ENCODE results near the gene COL28A1.

Gene COL28A1

DNA sequence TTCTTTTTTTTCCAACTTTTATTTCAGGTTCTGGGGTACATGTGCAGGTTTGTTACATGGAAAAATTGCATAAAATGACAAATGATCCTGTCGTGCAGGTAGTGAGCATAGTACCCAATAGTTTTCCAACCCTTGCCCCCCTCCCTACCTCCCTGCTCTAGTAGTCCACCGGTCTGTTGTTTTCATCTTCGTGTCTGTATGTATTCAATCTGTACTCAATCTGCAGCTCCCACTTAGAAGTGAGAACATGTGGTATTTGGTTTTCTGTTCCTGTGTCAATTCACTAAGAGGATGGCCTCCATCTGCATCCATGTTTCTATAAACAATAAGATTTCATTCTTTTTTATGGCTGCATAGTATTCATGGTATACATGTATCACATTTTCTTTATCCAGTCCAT, 202.1 kb downstream of the COL28A1 start:
- no peak overlapping the region for H3K9ac ChIP-seq (ENCODE audit: insufficient read length, low read depth)
- no peaks in the 10 kb centered on the region for H3K36me3 ChIP-seq (ENCODE audit: insufficient read depth, insufficient read length, low read length)
- no peak overlapping the region for H3K4me3 ChIP-seq (ENCODE audit: insufficient read length, low read depth)
- no peak for TF ChIP-seq ZNF274 (IDR thresholded peaks at IDR 0.05; ENCODE audit: low read depth, low read length)
- TF ChIP-seq SUZ12 (IDR thresholded peaks at IDR 0.05; ENCODE audit: extremely low read depth, insufficient read depth, insufficient read length), result no peak
- no peak for TF ChIP-seq YY1 (IDR thresholded peaks at IDR 0.05; ENCODE audit: insufficient read depth, insufficient read length)
- no peaks in the 10 kb centered on the region for H3K9me3 ChIP-seq (ENCODE audit: insufficient read depth, low read length)
- H3K27me3 ChIP-seq (ENCODE audit: insufficient read depth, insufficient read length), result no peaks in the 10 kb centered on the region
- DNase-seq (ENCODE audit: low read depth, low spot score), result no peak
- no peaks in the 10 kb centered on the region for H3K4me1 ChIP-seq (ENCODE audit: insufficient read depth, insufficient read length)

DNA sequence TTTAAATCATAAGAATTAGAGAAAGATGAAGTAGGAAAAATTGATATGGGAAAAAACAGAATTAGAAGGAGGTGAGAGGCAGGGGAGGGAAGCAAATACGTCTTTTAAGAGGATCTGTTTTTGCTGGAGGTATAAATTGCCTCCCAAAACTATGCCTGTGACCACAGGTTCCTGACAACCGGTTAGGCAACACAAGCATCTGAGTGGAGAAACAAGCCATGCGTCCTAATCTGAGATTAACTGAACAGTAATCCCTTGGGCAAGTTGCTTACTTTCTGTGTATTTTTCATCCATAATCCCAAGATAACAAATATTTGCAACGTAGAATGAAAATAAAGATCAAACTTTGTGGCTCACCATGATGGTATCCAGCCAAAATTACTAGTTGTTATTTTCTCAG, 204.2 kb downstream of the COL28A1 start:
- Histone ChIP-seq H3K36me3 (ENCODE audit: insufficient read depth, insufficient read length, low read length) (no peaks in the 10 kb centered on the region), H3K9ac (ENCODE audit: insufficient read length, low read depth) (no peak overlapping the region), H3K4me3 (ENCODE audit: insufficient read length, low read depth) (no peak overlapping the region), H3K9me3 (ENCODE audit: insufficient read depth, low read length) (no peaks in the 10 kb centered on the region), H3K4me1 (ENCODE audit: insufficient read depth, insufficient read length) (no peaks in the 10 kb centered on the region), H3K27me3 (ENCODE audit: insufficient read depth, insufficient read length) (no peaks in the 10 kb centered on the region)
- TF ChIP-seq SUZ12 (IDR thresholded peaks at IDR 0.05; ENCODE audit: extremely low read depth, insufficient read depth, insufficient read length), result no peak
- no peak for TF ChIP-seq ZNF274 (IDR thresholded peaks at IDR 0.05; ENCODE audit: low read depth, low read length)
- no peak for TF ChIP-seq YY1 (IDR thresholded peaks at IDR 0.05; ENCODE audit: insufficient read depth, insufficient read length)
- DNase-seq (ENCODE audit: low read depth, low spot score), result no peak

GRCh38 chr7:7330997-7331396, 204.7 kb downstream of the COL28A1 start:
- Histone ChIP-seq H3K4me3 (ENCODE audit: insufficient read length, low read depth) (no peak overlapping the region), H3K36me3 (ENCODE audit: insufficient read depth, insufficient read length, low read length) (no peaks in the 10 kb centered on the region), H3K4me1 (ENCODE audit: insufficient read depth, insufficient read length) (no peaks in the 10 kb centered on the region), H3K27me3 (ENCODE audit: insufficient read depth, insufficient read length) (no peaks in the 10 kb centered on the region), H3K9ac (ENCODE audit: insufficient read length, low read depth) (no peak overlapping the region), H3K9me3 (ENCODE audit: insufficient read depth, low read length) (no peaks in the 10 kb centered on the region)
- DNase-seq (ENCODE audit: low read depth, low spot score), result no peak
- TF ChIP-seq ZNF274 (IDR thresholded peaks at IDR 0.05; ENCODE audit: low read depth, low read length) (no peak), SUZ12 (IDR thresholded peaks at IDR 0.05; ENCODE audit: extremely low read depth, insufficient read depth, insufficient read length) (no peak), YY1 (IDR thresholded peaks at IDR 0.05; ENCODE audit: insufficient read depth, insufficient read length) (no peak)

DNA sequence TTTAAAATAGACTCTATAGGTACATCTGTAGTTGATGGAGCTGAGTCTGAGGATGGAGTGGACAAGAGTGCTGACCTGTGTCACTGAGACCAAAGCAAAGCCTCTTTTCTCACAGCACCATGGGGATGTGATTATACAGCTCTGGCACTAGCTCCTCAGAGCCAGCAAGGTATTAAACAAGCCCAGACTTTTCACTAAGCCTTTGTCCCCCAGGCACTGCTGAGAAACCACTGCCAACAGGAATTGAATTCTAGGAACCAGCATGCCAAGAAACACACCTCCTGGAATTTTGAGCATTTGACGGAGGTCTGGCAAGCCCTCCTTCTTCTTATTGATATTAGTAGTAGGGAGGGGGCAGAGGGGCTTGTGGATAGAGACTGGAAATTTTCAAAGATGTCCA, 206.3 kb downstream of the COL28A1 start:
- H3K4me1 ChIP-seq (ENCODE audit: insufficient read depth, insufficient read length), result no peaks in the 10 kb centered on the region
- no peaks in the 10 kb centered on the region for H3K9me3 ChIP-seq (ENCODE audit: insufficient read depth, low read length)
- no peak for DNase-seq (ENCODE audit: low read depth, low spot score)
- no peaks in the 10 kb centered on the region for H3K36me3 ChIP-seq (ENCODE audit: insufficient read depth, insufficient read length, low read length)
- TF ChIP-seq SUZ12 (IDR thresholded peaks at IDR 0.05; ENCODE audit: extremely low read depth, insufficient read depth, insufficient read length) (no peak), YY1 (IDR thresholded peaks at IDR 0.05; ENCODE audit: insufficient read depth, insufficient read length) (no peak), ZNF274 (IDR thresholded peaks at IDR 0.05; ENCODE audit: low read depth, low read length) (no peak)
- H3K27me3 ChIP-seq (ENCODE audit: insufficient read depth, insufficient read length), result no peaks in the 10 kb centered on the region
- H3K4me3 ChIP-seq (ENCODE audit: insufficient read length, low read depth), result no peak overlapping the region
- no peak overlapping the region for H3K9ac ChIP-seq (ENCODE audit: insufficient read length, low read depth)

GRCh38 chr7:7327423-7327822, 208.2 kb downstream of the COL28A1 start:
- Histone ChIP-seq H3K9ac (ENCODE audit: insufficient read length, low read depth) (no peak overlapping the region), H3K36me3 (ENCODE audit: insufficient read depth, insufficient read length, low read length) (no peaks in the 10 kb centered on the region), H3K27me3 (ENCODE audit: insufficient read depth, insufficient read length) (no peaks in the 10 kb centered on the region), H3K9me3 (ENCODE audit: insufficient read depth, low read length) (no peaks in the 10 kb centered on the region), H3K4me1 (ENCODE audit: insufficient read depth, insufficient read length) (no peaks in the 10 kb centered on the region), H3K4me3 (ENCODE audit: insufficient read length, low read depth) (no peak overlapping the region)
- no peak for DNase-seq (ENCODE audit: low read depth, low spot score)
- TF ChIP-seq SUZ12 (IDR thresholded peaks at IDR 0.05; ENCODE audit: extremely low read depth, insufficient read depth, insufficient read length), result no peak

DNA sequence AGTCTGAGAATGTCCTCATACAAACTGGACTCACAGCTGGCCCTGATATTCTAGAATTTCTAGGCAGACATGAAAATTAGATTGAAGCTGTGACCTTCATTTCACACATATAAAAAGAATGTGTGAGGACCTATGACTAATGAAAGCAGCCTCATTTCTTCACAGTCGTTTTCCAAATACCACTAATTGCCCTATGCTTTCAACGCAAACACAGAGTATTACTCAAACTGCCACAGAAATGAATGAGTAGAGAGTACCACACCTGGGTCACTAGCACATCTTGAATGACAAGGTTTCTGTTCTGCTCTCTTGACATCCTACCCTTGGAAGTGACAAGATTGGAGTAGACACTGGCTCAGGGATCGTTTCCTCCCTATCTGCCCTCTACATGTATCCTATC, 211.0 kb downstream of the COL28A1 start:
- H3K36me3 ChIP-seq (ENCODE audit: insufficient read depth, insufficient read length, low read length), result no peaks in the 10 kb centered on the region
- no peak overlapping the region for H3K4me3 ChIP-seq (ENCODE audit: insufficient read length, low read depth)
- H3K9me3 ChIP-seq (ENCODE audit: insufficient read depth, low read length), result no peaks in the 10 kb centered on the region
- TF ChIP-seq SUZ12 (IDR thresholded peaks at IDR 0.05; ENCODE audit: extremely low read depth, insufficient read depth, insufficient read length) (no peak), ZNF274 (IDR thresholded peaks at IDR 0.05; ENCODE audit: low read depth, low read length) (no peak), YY1 (IDR thresholded peaks at IDR 0.05; ENCODE audit: insufficient read depth, insufficient read length) (no peak)
- no peaks in the 10 kb centered on the region for H3K27me3 ChIP-seq (ENCODE audit: insufficient read depth, insufficient read length)
- no peak overlapping the region for H3K9ac ChIP-seq (ENCODE audit: insufficient read length, low read depth)
- DNase-seq (ENCODE audit: low read depth, low spot score), result no peak
- no peaks in the 10 kb centered on the region for H3K4me1 ChIP-seq (ENCODE audit: insufficient read depth, insufficient read length)

DNA sequence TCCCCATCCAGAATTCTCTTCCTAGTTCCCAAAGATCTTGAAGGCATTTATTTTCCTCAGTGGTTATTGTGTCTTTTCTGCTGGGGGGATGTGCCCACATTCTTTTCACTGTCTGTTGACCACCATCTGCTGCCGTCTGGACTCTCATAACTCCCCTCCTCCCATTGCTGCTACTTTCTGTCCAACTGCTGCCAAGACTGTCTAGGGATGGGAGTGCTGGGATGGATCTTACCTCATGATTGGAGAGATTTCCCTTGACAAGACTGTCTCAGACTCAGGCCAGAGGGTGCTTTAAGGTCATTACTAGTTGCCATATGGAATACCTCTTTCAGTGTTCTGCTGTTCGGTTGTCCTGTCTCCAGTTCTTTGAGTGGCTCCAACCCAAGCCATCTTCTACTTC, 211.8 kb downstream of the COL28A1 start:
- Histone ChIP-seq H3K4me1 (ENCODE audit: insufficient read depth, insufficient read length) (no peaks in the 10 kb centered on the region), H3K36me3 (ENCODE audit: insufficient read depth, insufficient read length, low read length) (no peaks in the 10 kb centered on the region), H3K27me3 (ENCODE audit: insufficient read depth, insufficient read length) (no peaks in the 10 kb centered on the region), H3K4me3 (ENCODE audit: insufficient read length, low read depth) (no peak overlapping the region), H3K9me3 (ENCODE audit: insufficient read depth, low read length) (no peaks in the 10 kb centered on the region), H3K9ac (ENCODE audit: insufficient read length, low read depth) (no peak overlapping the region)
- TF ChIP-seq SUZ12 (IDR thresholded peaks at IDR 0.05; ENCODE audit: extremely low read depth, insufficient read depth, insufficient read length) (no peak), YY1 (IDR thresholded peaks at IDR 0.05; ENCODE audit: insufficient read depth, insufficient read length) (no peak)
- no peak for DNase-seq (ENCODE audit: low read depth, low spot score)

DNA sequence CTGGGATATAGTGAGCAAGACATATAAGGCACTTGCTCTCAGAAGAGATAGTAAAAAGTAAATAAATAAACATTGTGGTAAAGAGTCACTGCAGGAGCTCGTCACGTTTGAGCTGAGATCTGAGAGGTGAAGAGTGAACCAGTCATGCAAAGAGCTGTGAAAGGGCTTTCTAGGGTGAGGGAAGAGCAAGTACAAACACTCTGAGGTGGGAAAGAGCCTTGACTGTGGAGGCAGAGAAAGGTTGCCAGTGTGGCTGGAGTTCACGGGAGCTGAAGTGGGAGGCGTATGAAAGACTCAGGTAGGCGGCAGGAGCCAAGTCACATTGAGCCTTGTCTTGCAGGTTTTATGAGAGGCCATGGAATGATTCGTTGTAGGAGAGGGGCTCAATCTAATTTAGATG, 212.3 kb downstream of the COL28A1 start:
- no peak for DNase-seq (ENCODE audit: low read depth, low spot score)
- no peaks in the 10 kb centered on the region for H3K36me3 ChIP-seq (ENCODE audit: insufficient read depth, insufficient read length, low read length)
- TF ChIP-seq YY1 (IDR thresholded peaks at IDR 0.05; ENCODE audit: insufficient read depth, insufficient read length) (no peak), ZNF274 (IDR thresholded peaks at IDR 0.05; ENCODE audit: low read depth, low read length) (no peak), SUZ12 (IDR thresholded peaks at IDR 0.05; ENCODE audit: extremely low read depth, insufficient read depth, insufficient read length) (no peak)
- H3K27me3 ChIP-seq (ENCODE audit: insufficient read depth, insufficient read length), result no peaks in the 10 kb centered on the region
- no peak overlapping the region for H3K4me3 ChIP-seq (ENCODE audit: insufficient read length, low read depth)
- no peaks in the 10 kb centered on the region for H3K4me1 ChIP-seq (ENCODE audit: insufficient read depth, insufficient read length)
- no peaks in the 10 kb centered on the region for H3K9me3 ChIP-seq (ENCODE audit: insufficient read depth, low read length)
- no peak overlapping the region for H3K9ac ChIP-seq (ENCODE audit: insufficient read length, low read depth)

Measured in NT2/D1 (cell line).